SW 1271 (cell line): Measurements from ENCODE around the gene SBK1.
"Not testable (repeated sequence)": the region's sequence is repeated elsewhere in the genome, so short reads cannot be mapped to it uniquely, and the experiment has no call there.

Experiments
- DNase-seq, 2 experiments: peaks; one replicate each; lab custom pipeline; 2025; lab: John Stamatoyannopoulos, UW

SBK1 gene

GRCh38 chr16:28335678-28336077 is 43.4 kb downstream of the SBK1 start:
- not testable (repeated sequence) for DNase-seq

- DNase-seq = not testable (repeated sequence)
Measured at GRCh38 chr16:28336940-28337710, 44.8 kb downstream of the SBK1 start.

DNA sequence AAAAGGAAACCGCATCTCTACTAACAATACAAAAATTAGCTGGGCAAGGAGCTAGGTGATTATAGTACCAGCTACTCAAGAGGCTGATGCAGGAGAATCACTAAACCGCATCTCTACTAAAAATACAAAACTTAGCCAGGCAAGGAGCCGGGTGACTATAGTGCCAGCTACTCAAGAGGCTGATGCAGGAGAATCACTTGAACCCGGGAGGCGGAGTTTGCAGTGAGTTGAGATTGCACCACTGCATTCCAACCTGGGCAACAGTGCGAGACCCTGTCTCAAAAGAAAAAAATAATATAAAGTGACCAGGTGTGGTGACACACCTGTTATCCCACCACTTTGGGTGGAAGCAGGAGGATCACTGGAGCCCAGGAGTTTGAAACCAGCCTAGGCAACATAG is 45.9 kb downstream of the SBK1 start:
- not testable (repeated sequence) for DNase-seq

GRCh38 chr16:28362600-28362999 is 70.3 kb downstream of the SBK1 start:
- DNase-seq = not testable (repeated sequence)

GRCh38 chr16:28363408-28363807 is 71.1 kb downstream of the SBK1 start, which contains the start of gene NPIPB6:
TSS of gene NPIPB6 (minus strand) at chr16:28363508. CDS start at chr16:28362822, 686 bp downstream.
- DNase-seq = not testable (repeated sequence)

DNA sequence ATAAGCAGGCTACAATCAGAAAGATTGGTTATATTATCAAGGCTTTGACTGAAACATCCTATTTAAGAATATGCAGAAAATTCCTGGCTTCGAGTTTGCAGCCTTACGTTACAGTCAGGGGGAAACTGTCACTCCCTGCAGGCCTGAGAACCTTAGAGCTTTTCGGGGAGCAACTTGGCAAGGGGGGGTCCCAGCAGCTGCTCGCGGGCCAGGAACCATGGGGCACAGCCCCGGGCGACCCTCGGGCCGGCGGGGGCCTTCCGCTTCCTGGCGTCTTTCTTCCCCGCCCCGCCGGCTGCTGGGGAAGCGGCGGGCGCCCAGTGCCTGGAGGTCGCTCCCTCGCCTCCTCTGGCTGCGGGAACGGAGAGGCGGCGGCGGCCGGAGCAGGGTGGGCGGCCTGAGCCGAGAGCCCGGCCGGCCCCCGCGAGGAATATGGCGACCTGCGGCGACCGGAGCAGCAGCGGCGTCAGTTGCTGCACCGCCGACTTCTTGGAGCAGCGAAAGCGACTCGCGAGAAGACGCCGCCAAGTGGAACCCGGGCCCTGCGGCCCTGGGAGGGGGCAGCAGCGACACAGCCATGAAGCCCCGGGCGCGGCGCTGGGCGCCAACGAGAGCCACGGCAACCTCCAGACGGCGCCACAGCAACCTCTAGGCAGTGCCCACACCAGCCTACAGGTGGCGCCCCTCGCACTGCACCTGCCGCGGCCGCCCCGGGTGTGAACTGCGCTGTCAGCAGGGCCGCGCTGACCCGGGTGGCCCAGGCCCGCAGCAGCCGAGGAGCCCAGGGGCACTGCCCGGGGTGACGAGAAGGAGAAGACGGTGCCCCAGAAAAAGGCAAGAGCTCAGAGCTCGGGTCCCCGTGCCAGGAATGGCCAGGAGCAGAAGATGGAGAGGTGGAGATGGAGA is 72.2 kb downstream of the SBK1 start:
- DNase-seq = not testable (repeated sequence)

- not testable (repeated sequence) for DNase-seq
Measured at GRCh38 chr16:28367926-28368325, 75.6 kb downstream of the SBK1 start.
